Measurements from ENCODE around the gene PNMT. TPM values are rescaled to one million over a fixed set of nuclear protein-coding genes. Genes with fewer than 3 reads are reported as not detected.
A peak's percentile ranks its signal among the peaks of the same experiment; 100 is the strongest.

The PNMT gene
- total and polyA plus RNA-seq, 2 donors (not counting 3 experiments of a cell fraction or from before 2014, with no cell fraction given) = 0.11 TPM; not detected in 1

GRCh38 chr17:39660397-39661385 lies 7.6 kb upstream of the PNMT start:
- peaks cover 0 to 2% of the 10 kb centered on the region in 2 experiments for H3K36me3 ChIP-seq (ENCODE audit: control insufficient read depth in 2 of 2, extremely low read depth in 1 of 2, insufficient read depth in 2 of 2, low read length in 2 of 2)
- no peaks in the 10 kb centered on the region for H3K9me1 ChIP-seq (replicated peaks; ENCODE audit: control insufficient read depth, extremely low read depth, insufficient read depth, low read length)
- H3K9ac ChIP-seq (replicated peaks; ENCODE audit: extremely low read depth, insufficient read depth, low read length) = no peak overlapping the region
- no peaks in the 10 kb centered on the region for H3K79me2 ChIP-seq (ENCODE audit: control insufficient read depth, insufficient read depth, low read length)
- intact Hi-C loops (cut with micrococcal nuclease) (no loop called here), dilution Hi-C loops (cut with MboI; ENCODE audit: extremely low pct_ligation_motif_present, low sequenced_read_pairs) (no loop called here)
- ChIA-PET CTCF (interaction anchor here (1.0 to 1.3 kb wide), 5 partner anchors 9 to 39 kb away, joined by 4 to 9 read pairs (median 5); no protein-coding TSS in a partner anchor), POLR2A (interaction anchor here (1.7 kb wide), 1 partner anchor 10 kb away, joined by 3 read pairs; no protein-coding TSS in a partner anchor)
- no peak overlapping the region for H3K4me3 ChIP-seq (replicated peaks in 1 of 3; ENCODE audit: insufficient read depth in 1 of 3, low read depth in 1 of 3, low read length in 3 of 3)
- peaks cover 16% of the 10 kb centered on the region for H3K4me1 ChIP-seq (ENCODE audit: control insufficient read depth, extremely low read depth, insufficient read depth, low read length)
- TF ChIP-seq MAX (IDR thresholded peaks at IDR 0.05; ENCODE audit: insufficient read depth, insufficient read length) = no peak
- TF ChIP-seq EZH2 (IDR thresholded peaks at IDR 0.05; ENCODE audit: borderline replicate concordance, low read depth, low read length, severe bottlenecking) = no peak
- no peak for TF ChIP-seq POLR2A (IDR thresholded peaks at IDR 0.05; ENCODE audit: low read depth, low read length)
- TF ChIP-seq FOS (IDR thresholded peaks at IDR 0.05; ENCODE audit: borderline replicate concordance, insufficient read depth, low read length) = no peak
- TF ChIP-seq JUN (IDR thresholded peaks at IDR 0.05; ENCODE audit: borderline replicate concordance, insufficient read depth, insufficient read length, low read depth) = no peak
- no peak for TF ChIP-seq POLR2AphosphoS5 (IDR thresholded peaks at IDR 0.05; ENCODE audit: insufficient read depth, low read depth, low read length)
- TF ChIP-seq GATA2 (IDR thresholded peaks at IDR 0.05; ENCODE audit: insufficient read depth, insufficient read length, low read depth, low read length) = no peak
- no peak for TF ChIP-seq CTCF (IDR thresholded peaks at IDR 0.05; ENCODE audit: extremely low read depth in 1 of 2, insufficient read depth in 1 of 2, low read depth in 1 of 2, low read length in 2 of 2)
- no peak for TF ChIP-seq MYC (IDR thresholded peaks at IDR 0.05; ENCODE audit: low read depth, low read length)
- H2AFZ ChIP-seq (ENCODE audit: low read depth, low read length) = no peak overlapping the region
- BruUV-seq (replicated peaks) = no TSS peak
- no peaks in the 10 kb centered on the region for H4K20me1 ChIP-seq (replicated peaks; ENCODE audit: control insufficient read depth, extremely low read depth, insufficient read depth, low read length)
- FAIRE-seq (no peak), DNase-seq (ENCODE audit: low read depth, low spot score) (peak; percentile 24)
- no peak overlapping the region for H3K4me2 ChIP-seq (ENCODE audit: insufficient read depth, low read length)
- H3K9me3 ChIP-seq (replicated peaks; ENCODE audit: control insufficient read depth, insufficient read depth, low read length) = no peaks in the 10 kb centered on the region
- no peak overlapping the region for H3K27ac ChIP-seq (ENCODE audit: insufficient read depth, low read depth, low read length)
- no peaks in the 10 kb centered on the region for H3K27me3 ChIP-seq (ENCODE audit: control insufficient read depth in 2 of 2, insufficient read depth in 2 of 2, low read length in 2 of 2)

All from endothelial cell of umbilical vein (primary cell).